HEK293 (cell line): ENCODE data around the gene PDLIM4.

Experiments
- CTCF ChIA-PET: fragments of 350-600 bp; formaldehyde crosslinking; extraction: SDS; loops from one replicate; lab custom pipeline; 2021; ENCODE audit warnings: antibody characterized with exemption; lab: Yijun Ruan, JAX
- POLR2A ChIA-PET: fragments of 300-600 bp; formaldehyde crosslinking; extraction: SDS; loops from one replicate; lab custom pipeline; 2020; ENCODE audit warnings: antibody characterized with exemption, inconsistent platforms; lab: Yijun Ruan, JAX
- H3K27ac ChIP-seq: fragments of 200-500 bp; sonication (Bioruptor generic); 2 replicates; pipeline ENCODE4 v1.5.1; 2014; ENCODE audit warnings: low read depth, low read length, control low read depth, inconsistent platforms; ENCODE audit errors: extremely low read depth
- H3K36me3 ChIP-seq, 2 experiments: fragments of 200-500 bp in 1 of 2; sonication (Bioruptor generic) in 1 of 2; 1 replicate in 1 of 2; 2 replicates in 1 of 2; pipeline ENCODE4 v1.5.1; 2014 to 2017; ENCODE audit warnings: inconsistent platforms in 2 of 2, low read length in 2 of 2; ENCODE audit not compliant: control insufficient read depth in 2 of 2, insufficient read depth in 1 of 2
- H3K4me1 ChIP-seq: fragments of 200-500 bp; sonication (Bioruptor generic); 2 replicates; pipeline ENCODE4 v1.5.1; 2014; ENCODE audit warnings: mild to moderate bottlenecking, low read length, inconsistent platforms; ENCODE audit not compliant: control insufficient read depth, insufficient read depth
- H3K4me3 ChIP-seq: 2 replicates; pipeline ENCODE4 v1.5.1; 2011; ENCODE audit warnings: low read depth, mild to moderate bottlenecking, control low read depth, low read length, moderate library complexity
- H3K9me3 ChIP-seq: fragments of 200-500 bp; sonication (Bioruptor generic); 2 replicates; pipeline ENCODE4 v1.5.1; 2014; ENCODE audit warnings: low read depth, low read length, inconsistent platforms; ENCODE audit not compliant: control insufficient read depth, insufficient read depth
- GLIS1 ChIP-seq: fragments of 450-650 bp; formaldehyde crosslinking; IDR thresholded peaks from 2 replicates; pipeline ENCODE4 v1.5.1; 2016; ENCODE audit warnings: missing biosample characterization, missing genetic modification characterization
- KLF10 ChIP-seq: fragments of 450-650 bp; IDR thresholded peaks from 2 replicates; pipeline ENCODE4 v1.5.1; 2018; ENCODE audit warnings: missing biosample characterization, mild to moderate bottlenecking, missing genetic modification characterization
- MEIS1 ChIP-seq: sonication (generic); formaldehyde crosslinking; IDR thresholded peaks from 2 replicates; pipeline ENCODE4 v1.8.1; 2022; ENCODE audit warnings: missing genetic modification reagents, mild to moderate bottlenecking, borderline replicate concordance
- ZIC2 ChIP-seq: fragments of 450-650 bp; formaldehyde crosslinking; IDR thresholded peaks from 2 replicates; pipeline ENCODE4 v1.5.1; 2016; ENCODE audit warnings: missing biosample characterization, missing genetic modification characterization
- ZNF24 ChIP-seq: fragments of 450-650 bp; formaldehyde crosslinking; IDR thresholded peaks from 2 replicates; pipeline ENCODE4 v1.5.1; 2016; ENCODE audit warnings: missing biosample characterization, missing genetic modification characterization
- ZNF248 ChIP-seq: fragments of 450-650 bp; formaldehyde crosslinking; IDR thresholded peaks from 2 replicates; pipeline ENCODE4 v1.5.1; 2017; ENCODE audit warnings: missing biosample characterization, missing genetic modification characterization
- ZNF654 ChIP-seq: fragments of 450-650 bp; formaldehyde crosslinking; IDR thresholded peaks from 2 replicates; pipeline ENCODE4 v1.5.1; 2016; ENCODE audit warnings: low read depth, missing biosample characterization, missing genetic modification characterization
- TF ChIP-seq, protein P1 (sequence below): fragments of 450-650 bp; formaldehyde crosslinking; IDR thresholded peaks from 2 replicates; pipeline ENCODE4 v1.5.1; 2017; ENCODE audit warnings: missing biosample characterization, missing genetic modification characterization
- TF ChIP-seq, protein P2 (sequence below): fragments of 450-650 bp; formaldehyde crosslinking; conservative IDR thresholded peaks from 2 replicates; pipeline ENCODE4 v1.5.1; 2016; ENCODE audit warnings: low read depth, missing biosample characterization, missing genetic modification characterization
- TF ChIP-seq, protein P3 (sequence below): fragments of 450-650 bp; formaldehyde crosslinking; IDR thresholded peaks from 2 replicates; pipeline ENCODE4 v1.5.1; 2017; ENCODE audit warnings: missing biosample characterization, missing genetic modification characterization
- TF ChIP-seq, protein P4 (sequence below): fragments of 450-650 bp; formaldehyde crosslinking; conservative IDR thresholded peaks from 2 replicates; pipeline ENCODE4 v1.5.1; 2016; ENCODE audit warnings: low read depth, missing biosample characterization, missing genetic modification characterization

Gene PDLIM4, protein sequence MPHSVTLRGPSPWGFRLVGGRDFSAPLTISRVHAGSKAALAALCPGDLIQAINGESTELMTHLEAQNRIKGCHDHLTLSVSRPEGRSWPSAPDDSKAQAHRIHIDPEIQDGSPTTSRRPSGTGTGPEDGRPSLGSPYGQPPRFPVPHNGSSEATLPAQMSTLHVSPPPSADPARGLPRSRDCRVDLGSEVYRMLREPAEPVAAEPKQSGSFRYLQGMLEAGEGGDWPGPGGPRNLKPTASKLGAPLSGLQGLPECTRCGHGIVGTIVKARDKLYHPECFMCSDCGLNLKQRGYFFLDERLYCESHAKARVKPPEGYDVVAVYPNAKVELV

DNA sequence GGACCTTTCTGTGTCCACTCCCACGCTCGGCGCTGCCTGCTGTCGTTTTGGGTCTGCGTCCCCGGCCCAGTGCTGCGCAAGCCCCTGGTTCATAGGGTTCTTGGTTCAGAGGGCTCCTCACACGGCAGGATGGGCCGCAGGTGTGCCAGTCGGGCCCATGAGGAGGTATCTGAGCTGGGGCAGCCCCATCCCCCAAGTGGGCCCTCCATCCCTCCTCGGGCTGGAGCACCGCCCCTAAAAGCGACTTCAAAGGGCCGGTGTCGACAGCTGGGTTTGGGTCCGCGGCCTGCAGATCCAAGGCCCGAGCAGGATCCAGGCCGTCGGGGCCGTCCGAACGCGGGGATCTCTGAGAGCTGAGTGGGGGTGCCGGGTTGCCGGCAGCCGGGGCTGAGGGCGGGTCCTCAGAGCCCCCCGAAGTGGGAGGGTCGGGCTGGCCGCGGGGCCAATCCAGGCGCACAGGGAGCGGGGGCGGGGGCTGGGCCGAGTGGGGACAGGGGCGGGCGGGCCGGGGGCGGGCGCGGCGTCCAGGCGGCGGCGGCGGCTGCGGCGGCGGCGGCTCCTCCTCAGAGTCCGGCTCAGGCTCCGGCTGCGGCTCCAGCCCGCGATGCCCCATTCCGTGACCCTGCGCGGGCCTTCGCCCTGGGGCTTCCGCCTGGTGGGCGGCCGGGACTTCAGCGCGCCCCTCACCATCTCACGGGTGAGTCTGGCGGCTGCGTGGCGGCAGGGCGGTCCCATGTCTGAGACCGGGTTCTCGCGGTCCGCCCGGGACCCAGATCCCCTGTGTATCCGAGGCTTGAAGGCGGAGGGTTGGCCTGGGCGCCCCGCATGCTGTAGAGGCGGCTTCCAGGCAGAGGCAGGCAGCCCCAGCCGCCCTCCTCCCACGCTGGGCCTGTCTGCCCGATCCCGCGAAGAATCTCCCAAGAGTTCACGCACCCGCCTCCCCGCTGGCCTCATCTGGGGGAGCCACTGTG is at the start of gene PDLIM4:
Gene PDLIM4 (plus strand): TSS at position 566 of the 971 bp plus-strand sequence. CDS start 39 bp downstream, at position 605.
- Histone ChIP-seq H3K4me3 (peak within 1 kb of the TSS; percentile 56), H3K9me3 (no peaks in the 10 kb centered on the region), H3K27ac (no peak within 1 kb of the TSS)
- CTCF ChIA-PET: interaction anchor here (0.6 to 1.3 kb wide), 3 partner anchors 15 to 20 kb away, joined by 3 to 5 read pairs (median 5); no protein-coding TSS in a partner anchor
- TF ChIP-seq ZNF654 (tag by site-specific recombination): no peak
- TF ChIP-seq, protein P1, sequence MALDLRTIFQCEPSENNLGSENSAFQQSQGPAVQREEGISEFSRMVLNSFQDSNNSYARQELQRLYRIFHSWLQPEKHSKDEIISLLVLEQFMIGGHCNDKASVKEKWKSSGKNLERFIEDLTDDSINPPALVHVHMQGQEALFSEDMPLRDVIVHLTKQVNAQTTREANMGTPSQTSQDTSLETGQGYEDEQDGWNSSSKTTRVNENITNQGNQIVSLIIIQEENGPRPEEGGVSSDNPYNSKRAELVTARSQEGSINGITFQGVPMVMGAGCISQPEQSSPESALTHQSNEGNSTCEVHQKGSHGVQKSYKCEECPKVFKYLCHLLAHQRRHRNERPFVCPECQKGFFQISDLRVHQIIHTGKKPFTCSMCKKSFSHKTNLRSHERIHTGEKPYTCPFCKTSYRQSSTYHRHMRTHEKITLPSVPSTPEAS (tag by site-specific recombination): no peak
- no peak for TF ChIP-seq KLF10 (tag by site-specific recombination)
- no peak for TF ChIP-seq ZNF24 (tag by site-specific recombination)
- TF ChIP-seq, all 188 proteins: peak for 0
- POLR2A ChIA-PET: no interaction called here
- Histone ChIP-seq H3K4me1 (no peaks in the 10 kb centered on the region), H3K36me3 (no peaks in the 10 kb centered on the region)

DNA sequence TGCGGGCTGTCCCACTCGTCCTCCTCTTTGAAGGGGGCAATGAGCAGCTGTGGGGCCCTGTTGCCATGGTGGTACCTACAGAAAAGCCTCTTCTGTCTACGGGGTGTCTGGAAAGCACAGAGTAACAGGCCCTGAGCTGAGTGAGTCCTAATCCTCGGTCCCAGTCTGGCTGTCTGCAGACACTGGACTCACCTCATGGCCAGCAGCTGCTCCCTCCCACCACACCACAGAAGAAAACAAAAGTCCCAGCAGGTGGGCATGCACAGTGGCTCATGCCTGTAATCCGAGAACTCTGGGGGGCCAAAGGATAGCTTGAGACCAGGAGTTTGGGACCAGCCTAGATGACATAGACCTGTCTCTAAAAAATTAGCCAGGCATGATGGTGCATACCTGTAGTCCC is 49.7 kb upstream of the PDLIM4 start:
- CTCF ChIA-PET: interaction anchor here (0.6 to 2.4 kb wide), 2 partner anchors 17 to 102 kb away, joined by 3 to 12 read pairs; no protein-coding TSS in a partner anchor
- Histone ChIP-seq H3K4me3 (no peak overlapping the region), H3K4me1 (no peaks in the 10 kb centered on the region), H3K9me3 (no peaks in the 10 kb centered on the region), H3K27ac (no peak overlapping the region), H3K36me3 (peaks cover 3 to 86% of the 10 kb centered on the region in 2 experiments; a peak in 1 of 3 replicates)
- POLR2A ChIA-PET: no interaction called here
- TF ChIP-seq GLIS1 (tag by site-specific recombination): peak; percentile 36; the same call in 1 of the 2 replicates
- peak; percentile 59 for TF ChIP-seq ZIC2 (tag by site-specific recombination)
- TF ChIP-seq, protein P2, sequence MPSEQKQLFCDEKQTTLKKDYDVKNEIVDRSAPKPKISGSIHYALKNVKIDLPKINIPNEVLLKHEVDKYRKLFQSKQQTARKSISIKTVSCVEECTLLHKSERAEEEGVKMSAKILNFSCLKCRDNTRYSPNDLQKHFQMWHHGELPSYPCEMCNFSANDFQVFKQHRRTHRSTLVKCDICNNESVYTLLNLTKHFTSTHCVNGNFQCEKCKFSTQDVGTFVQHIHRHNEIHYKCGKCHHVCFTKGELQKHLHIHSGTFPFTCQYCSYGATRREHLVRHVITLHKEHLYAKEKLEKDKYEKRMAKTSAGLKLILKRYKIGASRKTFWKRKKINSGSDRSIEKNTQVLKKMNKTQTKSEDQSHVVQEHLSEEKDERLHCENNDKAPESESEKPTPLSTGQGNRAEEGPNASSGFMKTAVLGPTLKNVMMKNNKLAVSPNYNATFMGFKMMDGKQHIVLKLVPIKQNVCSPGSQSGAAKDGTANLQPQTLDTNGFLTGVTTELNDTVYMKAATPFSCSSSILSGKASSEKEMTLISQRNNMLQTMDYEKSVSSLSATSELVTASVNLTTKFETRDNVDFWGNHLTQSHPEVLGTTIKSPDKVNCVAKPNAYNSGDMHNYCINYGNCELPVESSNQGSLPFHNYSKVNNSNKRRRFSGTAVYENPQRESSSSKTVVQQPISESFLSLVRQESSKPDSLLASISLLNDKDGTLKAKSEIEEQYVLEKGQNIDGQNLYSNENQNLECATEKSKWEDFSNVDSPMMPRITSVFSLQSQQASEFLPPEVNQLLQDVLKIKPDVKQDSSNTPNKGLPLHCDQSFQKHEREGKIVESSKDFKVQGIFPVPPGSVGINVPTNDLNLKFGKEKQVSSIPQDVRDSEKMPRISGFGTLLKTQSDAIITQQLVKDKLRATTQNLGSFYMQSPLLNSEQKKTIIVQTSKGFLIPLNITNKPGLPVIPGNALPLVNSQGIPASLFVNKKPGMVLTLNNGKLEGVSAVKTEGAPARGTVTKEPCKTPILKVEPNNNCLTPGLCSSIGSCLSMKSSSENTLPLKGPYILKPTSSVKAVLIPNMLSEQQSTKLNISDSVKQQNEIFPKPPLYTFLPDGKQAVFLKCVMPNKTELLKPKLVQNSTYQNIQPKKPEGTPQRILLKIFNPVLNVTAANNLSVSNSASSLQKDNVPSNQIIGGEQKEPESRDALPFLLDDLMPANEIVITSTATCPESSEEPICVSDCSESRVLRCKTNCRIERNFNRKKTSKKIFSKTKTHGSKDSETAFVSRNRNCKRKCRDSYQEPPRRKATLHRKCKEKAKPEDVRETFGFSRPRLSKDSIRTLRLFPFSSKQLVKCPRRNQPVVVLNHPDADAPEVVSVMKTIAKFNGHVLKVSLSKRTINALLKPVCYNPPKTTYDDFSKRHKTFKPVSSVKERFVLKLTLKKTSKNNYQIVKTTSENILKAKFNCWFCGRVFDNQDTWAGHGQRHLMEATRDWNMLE (tag by site-specific recombination): no peak

DNA sequence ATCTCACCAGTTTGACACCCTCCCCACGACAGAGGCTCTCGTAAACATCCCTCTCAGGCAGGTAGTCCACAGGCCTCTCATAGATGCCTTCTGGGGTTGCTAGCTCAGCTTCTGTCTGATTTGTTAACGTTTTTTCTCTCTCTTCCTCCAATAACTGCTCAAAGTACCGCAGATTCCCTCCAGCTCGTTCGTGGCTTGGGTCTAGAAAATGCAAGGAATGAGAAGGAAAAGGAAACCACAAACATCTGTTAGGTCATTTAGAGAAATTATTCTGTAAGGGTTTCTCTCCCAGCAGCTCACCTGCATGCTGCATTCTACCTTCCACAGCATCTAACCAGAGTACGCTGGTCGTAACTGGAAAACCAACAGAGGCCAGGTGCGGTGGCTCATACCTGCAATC is 48.4 kb upstream of the PDLIM4 start:
- H3K36me3 ChIP-seq: peaks cover 3 to 86% of the 10 kb centered on the region in 2 experiments; a peak in 1 of 3 replicates
- ChIA-PET POLR2A (interaction anchor here (0.7 kb wide), 1 partner anchor 18 kb away, joined by 4 read pairs; the partner anchor contains the start of gene P4HA2), CTCF (interaction anchor here (1.2 kb wide), 1 partner anchor 16 kb away, joined by 6 read pairs; no protein-coding TSS in a partner anchor)
- no peak overlapping the region for H3K4me3 ChIP-seq
- H3K27ac ChIP-seq: no peak overlapping the region
- H3K9me3 ChIP-seq: no peaks in the 10 kb centered on the region
- H3K4me1 ChIP-seq: no peaks in the 10 kb centered on the region
- TF ChIP-seq, protein P3, sequence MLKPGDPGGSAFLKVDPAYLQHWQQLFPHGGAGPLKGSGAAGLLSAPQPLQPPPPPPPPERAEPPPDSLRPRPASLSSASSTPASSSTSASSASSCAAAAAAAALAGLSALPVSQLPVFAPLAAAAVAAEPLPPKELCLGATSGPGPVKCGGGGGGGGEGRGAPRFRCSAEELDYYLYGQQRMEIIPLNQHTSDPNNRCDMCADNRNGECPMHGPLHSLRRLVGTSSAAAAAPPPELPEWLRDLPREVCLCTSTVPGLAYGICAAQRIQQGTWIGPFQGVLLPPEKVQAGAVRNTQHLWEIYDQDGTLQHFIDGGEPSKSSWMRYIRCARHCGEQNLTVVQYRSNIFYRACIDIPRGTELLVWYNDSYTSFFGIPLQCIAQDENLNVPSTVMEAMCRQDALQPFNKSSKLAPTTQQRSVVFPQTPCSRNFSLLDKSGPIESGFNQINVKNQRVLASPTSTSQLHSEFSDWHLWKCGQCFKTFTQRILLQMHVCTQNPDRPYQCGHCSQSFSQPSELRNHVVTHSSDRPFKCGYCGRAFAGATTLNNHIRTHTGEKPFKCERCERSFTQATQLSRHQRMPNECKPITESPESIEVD (tag by site-specific recombination): no peak
- TF ChIP-seq, protein P4, sequence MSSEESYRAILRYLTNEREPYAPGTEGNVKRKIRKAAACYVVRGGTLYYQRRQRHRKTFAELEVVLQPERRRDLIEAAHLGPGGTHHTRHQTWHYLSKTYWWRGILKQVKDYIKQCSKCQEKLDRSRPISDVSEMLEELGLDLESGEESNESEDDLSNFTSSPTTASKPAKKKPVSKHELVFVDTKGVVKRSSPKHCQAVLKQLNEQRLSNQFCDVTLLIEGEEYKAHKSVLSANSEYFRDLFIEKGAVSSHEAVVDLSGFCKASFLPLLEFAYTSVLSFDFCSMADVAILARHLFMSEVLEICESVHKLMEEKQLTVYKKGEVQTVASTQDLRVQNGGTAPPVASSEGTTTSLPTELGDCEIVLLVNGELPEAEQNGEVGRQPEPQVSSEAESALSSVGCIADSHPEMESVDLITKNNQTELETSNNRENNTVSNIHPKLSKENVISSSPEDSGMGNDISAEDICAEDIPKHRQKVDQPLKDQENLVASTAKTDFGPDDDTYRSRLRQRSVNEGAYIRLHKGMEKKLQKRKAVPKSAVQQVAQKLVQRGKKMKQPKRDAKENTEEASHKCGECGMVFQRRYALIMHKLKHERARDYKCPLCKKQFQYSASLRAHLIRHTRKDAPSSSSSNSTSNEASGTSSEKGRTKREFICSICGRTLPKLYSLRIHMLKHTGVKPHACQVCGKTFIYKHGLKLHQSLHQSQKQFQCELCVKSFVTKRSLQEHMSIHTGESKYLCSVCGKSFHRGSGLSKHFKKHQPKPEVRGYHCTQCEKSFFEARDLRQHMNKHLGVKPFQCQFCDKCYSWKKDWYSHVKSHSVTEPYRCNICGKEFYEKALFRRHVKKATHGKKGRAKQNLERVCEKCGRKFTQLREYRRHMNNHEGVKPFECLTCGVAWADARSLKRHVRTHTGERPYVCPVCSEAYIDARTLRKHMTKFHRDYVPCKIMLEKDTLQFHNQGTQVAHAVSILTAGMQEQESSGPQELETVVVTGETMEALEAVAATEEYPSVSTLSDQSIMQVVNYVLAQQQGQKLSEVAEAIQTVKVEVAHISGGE (tag by site-specific recombination): no peak
- TF ChIP-seq MEIS1 (no peak), ZNF248 (tag by site-specific recombination) (no peak)
